Testis (tissue), 2 donors: ENCODE data around the gene AUTS2.

ENCODE experiments used
- CTCF ChIP-seq, 3 experiments: fragments of 450-650 bp in 2 of 3; fragments of 200-600 bp in 1 of 3; sonication (generic) in 1 of 3; IDR thresholded peaks; one replicate each; pipeline ENCODE4 v1.5.1; 2016 to 2019; ENCODE audit warnings: antibody characterized with exemption in 3 of 3, mild to moderate bottlenecking in 2 of 3, moderate library complexity in 1 of 3
- POLR2A ChIP-seq: fragments of 450-650 bp; IDR thresholded peaks from one replicate; pipeline ENCODE4 v1.6.1; 2017; ENCODE audit warnings: antibody characterized with exemption, mild to moderate bottlenecking, moderate library complexity

- TF ChIP-seq POLR2A (no peak), CTCF (IDR thresholded peaks at IDR 0.05) (no peak)
Measured at GRCh38 chr7:70726951-70727378, 1128.7 kb downstream of the AUTS2 start.
